Measurements from ENCODE around the gene SPATA2L. TPM values are rescaled to one million over a fixed set of nuclear protein-coding genes. Genes with fewer than 3 reads are reported as not detected.

The SPATA2L gene
- total and polyA plus RNA-seq, 2 of the 13 experiments (the other 11 are each of a cell fraction or from before 2014, with no cell fraction given): 9.1 to 20.7 TPM

DNA sequence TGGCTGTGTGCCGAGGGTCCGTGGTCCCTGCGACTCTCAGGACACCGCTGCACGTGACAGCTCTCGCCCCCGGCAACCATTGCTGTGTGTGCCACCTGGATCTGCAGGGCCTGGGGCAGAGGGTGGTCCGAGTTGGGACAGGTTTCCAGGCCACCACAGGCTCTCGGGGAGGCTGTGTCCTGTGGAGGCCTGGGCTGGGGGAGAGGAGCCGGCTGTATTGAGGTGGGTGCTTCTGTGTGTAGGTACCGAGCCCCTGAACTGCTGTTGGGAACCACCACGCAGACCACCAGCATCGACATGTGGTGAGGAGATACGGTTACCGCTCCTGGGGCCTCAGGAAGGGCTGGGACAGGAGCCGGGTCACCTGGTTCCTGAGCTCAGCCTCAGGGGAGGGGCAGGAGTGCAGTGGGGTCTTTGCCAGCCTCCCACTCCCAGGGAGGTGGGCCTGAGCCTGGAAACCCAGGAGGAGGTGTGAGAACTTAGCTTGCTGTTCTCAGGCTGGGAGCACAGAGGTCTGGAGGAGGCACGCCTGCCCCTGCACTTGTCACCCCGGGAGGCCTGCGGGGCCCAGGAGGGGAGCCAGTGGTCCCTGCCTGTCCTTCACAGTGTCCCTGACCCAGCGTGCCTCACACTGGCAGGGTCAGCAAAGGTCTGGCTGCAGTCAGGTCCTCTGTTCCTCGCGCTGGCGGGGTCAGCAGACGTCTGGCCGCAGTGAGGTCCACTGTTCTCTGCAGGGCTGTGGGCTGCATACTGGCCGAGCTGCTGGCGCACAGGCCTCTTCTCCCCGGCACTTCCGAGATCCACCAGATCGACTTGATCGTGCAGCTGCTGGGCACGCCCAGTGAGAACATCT lies 7.3 kb downstream of the SPATA2L start (continued):
- no peak for TF ChIP-seq ZBTB37 (CRISPR knock-in tag; IDR thresholded peaks at IDR 0.05)
- TF ChIP-seq ZNF776 (CRISPR knock-in tag; IDR thresholded peaks at IDR 0.05): no peak
- no peak for TF ChIP-seq DMTF1 (CRISPR knock-in tag; IDR thresholded peaks at IDR 0.05)
- TF ChIP-seq NFE2L1 (CRISPR knock-in tag; IDR thresholded peaks at IDR 0.05; ENCODE audit: borderline replicate concordance): no peak
- no peak for TF ChIP-seq CCDC6 (CRISPR knock-in tag; IDR thresholded peaks at IDR 0.05)
- TF ChIP-seq SRF (IDR thresholded peaks at IDR 0.05; ENCODE audit: low read depth, low read length): no peak
- no peak for TF ChIP-seq PRMT3 (CRISPR knock-in tag; IDR thresholded peaks at IDR 0.05; ENCODE audit: borderline replicate concordance, low read depth)
- TF ChIP-seq ZNF138 (CRISPR knock-in tag; IDR thresholded peaks at IDR 0.05; ENCODE audit: low read depth): no peak
- TF ChIP-seq ELF4 (CRISPR knock-in tag; IDR thresholded peaks at IDR 0.05; ENCODE audit: borderline replicate concordance): no peak
- TF ChIP-seq SP1 (IDR thresholded peaks at IDR 0.05): no peak
- TF ChIP-seq SP1 (CRISPR knock-in tag; IDR thresholded peaks at IDR 0.05): no peak
- TF ChIP-seq ATF6 (CRISPR knock-in tag; conservative IDR thresholded peaks at IDR 0.05): no peak
- TF ChIP-seq, protein P1, sequence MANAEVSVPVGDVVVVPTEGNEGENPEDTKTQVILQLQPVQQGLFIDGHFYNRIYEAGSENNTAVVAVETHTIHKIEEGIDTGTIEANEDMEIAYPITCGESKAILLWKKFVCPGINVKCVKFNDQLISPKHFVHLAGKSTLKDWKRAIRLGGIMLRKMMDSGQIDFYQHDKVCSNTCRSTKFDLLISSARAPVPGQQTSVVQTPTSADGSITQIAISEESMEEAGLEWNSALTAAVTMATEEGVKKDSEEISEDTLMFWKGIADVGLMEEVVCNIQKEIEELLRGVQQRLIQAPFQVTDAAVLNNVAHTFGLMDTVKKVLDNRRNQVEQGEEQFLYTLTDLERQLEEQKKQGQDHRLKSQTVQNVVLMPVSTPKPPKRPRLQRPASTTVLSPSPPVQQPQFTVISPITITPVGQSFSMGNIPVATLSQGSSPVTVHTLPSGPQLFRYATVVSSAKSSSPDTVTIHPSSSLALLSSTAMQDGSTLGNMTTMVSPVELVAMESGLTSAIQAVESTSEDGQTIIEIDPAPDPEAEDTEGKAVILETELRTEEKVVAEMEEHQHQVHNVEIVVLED (CRISPR knock-in tag; IDR thresholded peaks at IDR 0.05; ENCODE audit: borderline replicate concordance): peak; percentile 14; the same call in 1 of the 2 replicates
- no peak for TF ChIP-seq RFX5 (IDR thresholded peaks at IDR 0.05; ENCODE audit: low read depth, low read length)
- no peak for TF ChIP-seq JUN (CRISPR knock-in tag; IDR thresholded peaks at IDR 0.05)
- no peak; the same call in 1 of the 2 replicates for TF ChIP-seq DPF2 (CRISPR knock-in tag; IDR thresholded peaks at IDR 0.05; ENCODE audit: borderline replicate concordance, low read depth)
- no peak for TF ChIP-seq E2F2 (CRISPR knock-in tag; IDR thresholded peaks at IDR 0.05; ENCODE audit: borderline replicate concordance)
- TF ChIP-seq HOXA3 (CRISPR knock-in tag; IDR thresholded peaks at IDR 0.05): peak; percentile 50
- no peak; the same call in none of the 2 replicates for TF ChIP-seq HDAC2 (CRISPR knock-in tag; IDR thresholded peaks at IDR 0.05)
- TF ChIP-seq ZFX (CRISPR knock-in tag; IDR thresholded peaks at IDR 0.05; ENCODE audit: low read depth): peak; percentile 58
- 0 out of 2 replicates have a peak, but pooled peaks have one; percentile 47 for TF ChIP-seq ZNF12 (CRISPR knock-in tag; IDR thresholded peaks at IDR 0.05)
